Measurements from ENCODE around the gene CBARP.

GRCh38 chr19:1206150-1206863 lies 31.5 kb downstream of the CBARP start:
- TF ChIP-seq RXRA (IDR thresholded peaks at IDR 0.05), result no peak
- TF ChIP-seq CTCF (IDR thresholded peaks at IDR 0.05; ENCODE audit: low read depth, low read length, missing input control), result no peak
- TF ChIP-seq MAX (IDR thresholded peaks at IDR 0.05), result no peak
- no peak for TF ChIP-seq GABPA (IDR thresholded peaks at IDR 0.05 in 1 of 2, conservative IDR thresholded peaks at IDR 0.05 in 1 of 2)
- no peak for TF ChIP-seq ATF3 (IDR thresholded peaks at IDR 0.05)
- TF ChIP-seq SP1 (IDR thresholded peaks at IDR 0.05), result no peak
- TF ChIP-seq EGR1 (IDR thresholded peaks at IDR 0.05; ENCODE audit: low read depth in 2 of 2), result no peak
- TF ChIP-seq RAD21 (IDR thresholded peaks at IDR 0.05), result no peak

Data from liver (tissue), 3 donors.